Measurements from ENCODE around the gene CEP20. TPM values are rescaled to one million over a fixed set of nuclear protein-coding genes. Genes with fewer than 3 reads are reported as not detected.

Gene CEP20
- polyA plus RNA-seq, 5 donors = 32.7 to 46.3 (median 41.4) TPM

GRCh38 chr16:15835136-15835878 is 53.1 kb downstream of the CEP20 start:
- DNase-seq = no peak

- DNase-seq = no peak
These were observed 53.9 kb downstream of the CEP20 start for GRCh38 chr16:15834502-15834901.

- no peak for DNase-seq
These were observed 54.9 kb downstream of the CEP20 start for GRCh38 chr16:15833541-15833940.

- DNase-seq = no peak
These were observed 56.2 kb downstream of the CEP20 start for GRCh38 chr16:15832241-15832640.

- no peak for DNase-seq
These were observed 57.5 kb downstream of the CEP20 start for GRCh38 chr16:15830832-15831451.

GRCh38 chr16:15829460-15829859 is 58.9 kb downstream of the CEP20 start:
- DNase-seq = peak; percentile 83 to 87

GRCh38 chr16:15827709-15828343 is 60.6 kb downstream of the CEP20 start:
- no peak for DNase-seq

GRCh38 chr16:15827299-15827698 is 61.1 kb downstream of the CEP20 start:
- no peak for DNase-seq

- no peak for DNase-seq
These were observed 62.6 kb downstream of the CEP20 start for GRCh38 chr16:15825750-15826305.

- DNase-seq = no peak
These were observed 65.4 kb downstream of the CEP20 start for GRCh38 chr16:15822957-15823356.

- no peak for DNase-seq
These were observed 67.6 kb downstream of the CEP20 start for GRCh38 chr16:15820837-15821236.

- no peak for DNase-seq
These were observed 69.4 kb downstream of the CEP20 start for GRCh38 chr16:15819046-15819445.

- DNase-seq = no peak
These were observed 71.0 kb downstream of the CEP20 start for GRCh38 chr16:15817446-15817845.

- no peak for DNase-seq
These were observed 72.2 kb downstream of the CEP20 start for GRCh38 chr16:15816228-15816627.

Other genes with a start within 250 kb of the CEP20 start
- 10 to 100 TPM; 48.3 to 81.0 (median 66.3) TPM for gene MARF1, start 245.4 kb downstream of the CEP20 start, polyA plus RNA-seq (ENCODE audit: insufficient read depth in 1 of 5, insufficient read length in 5 of 5, low replicate concordance in 1 of 5)
- gene NDE1, start 238.4 kb downstream of the CEP20 start, polyA plus RNA-seq (ENCODE audit: insufficient read depth in 1 of 5, insufficient read length in 5 of 5, low replicate concordance in 1 of 5) = 10 to 100 TPM; 49.6 to 60.7 (median 52.5) TPM
- 100 to 1,000 TPM in 4 of 5 donors, 10 to 100 TPM in 1; 53.0 to 320 (median 132) TPM for gene MYH11, start 31.6 kb downstream of the CEP20 start, polyA plus RNA-seq (ENCODE audit: insufficient read depth in 1 of 5, insufficient read length in 5 of 5, low replicate concordance in 1 of 5)
- gene ABCC1, start 61.0 kb upstream of the CEP20 start, polyA plus RNA-seq (ENCODE audit: insufficient read depth in 1 of 5, insufficient read length in 5 of 5, low replicate concordance in 1 of 5) = 10 to 100 TPM; 24.1 to 30.8 (median 26.9) TPM

All from right lung (tissue), 5 donors.